ENCODE results near the gene FKTN. TPM values are rescaled to one million over a fixed set of nuclear protein-coding genes. Genes with fewer than 3 reads are reported as not detected.

The FKTN gene
- total and polyA plus RNA-seq, 2 donors (not counting 1 experiment from before 2014, with no cell fraction given) = 5.3 to 16.2 TPM

- WGBS (ENCODE audit: insufficient coverage) = 52% methylated on average over 6 of the region's 12 CpGs
These were observed 104.5 kb downstream of the FKTN start, which contains the start of gene TAL2 for GRCh38 chr9:105662184-105663104. Gene TAL2, plus strand, starts transcription at chr9:105662457. Its CDS starts 40 bp downstream, at chr9:105662497.

More at GRCh38 chr9:105662184-105663104, 104.5 kb downstream of the FKTN start, which contains the start of gene TAL2:
- Mint-ChIP-seq H3K27me3 (peaks cover 11% of the 10 kb centered on the region), H3K4me3 (peak within 1 kb of the TSS; percentile 75), H3K9me3 (ENCODE audit: insufficient read depth) (no peaks in the 10 kb centered on the region), H3K4me1 (peaks cover 31% of the 10 kb centered on the region), H3K27ac (peak within 1 kb of the TSS; percentile 94)
- Histone ChIP-seq H3K9ac (ENCODE audit: low read length) (peak within 1 kb of the TSS; percentile 2), H3K4me2 (replicated peaks; ENCODE audit: low read depth, low read length, poor library complexity, severe bottlenecking) (peak within 1 kb of the TSS; percentile 44), H3K79me2 (ENCODE audit: control insufficient read depth, insufficient read depth, low read length) (no peaks in the 10 kb centered on the region), H3K36me3 (replicated peaks in 1 of 2; ENCODE audit: control extremely low read depth in 1 of 2, control insufficient read depth in 1 of 2, extremely low read depth in 1 of 2, insufficient read depth in 2 of 2, low read length in 1 of 2) (no peaks in the 10 kb centered on the region), H4K20me1 (ENCODE audit: control insufficient read depth, insufficient read depth, low read length, poor library complexity, severe bottlenecking) (no peaks in the 10 kb centered on the region), H3K4me3 (ENCODE audit: control extremely low read depth in 1 of 5, extremely low read depth in 1 of 5, insufficient read depth in 1 of 5, low read depth in 2 of 5, low read length in 4 of 5) (peak within 1 kb of the TSS in 1 of 5 experiments; percentile 31), H3K27ac (ENCODE audit: low read length in 2 of 2) (peak within 1 kb of the TSS; percentile 70 to 80), H3K4me1 (ENCODE audit: control insufficient read depth in 2 of 2, insufficient read depth in 2 of 2, low read length in 2 of 2) (peaks cover 24% of the 10 kb centered on the region in 2 donors), H3K9me3 (ENCODE audit: control extremely low read depth in 1 of 3, control insufficient read depth in 2 of 3, insufficient read depth in 1 of 3, low read length in 2 of 3) (peaks cover 0 to 15% (median 0%) of the 10 kb centered on the region in 3 donors), H3K27me3 (replicated peaks in 1 of 4; ENCODE audit: control extremely low read depth in 1 of 4, control insufficient read depth in 3 of 4, insufficient read depth in 4 of 4, low read length in 3 of 4) (peaks cover 0 to 10% (median 7%) of the 10 kb centered on the region in 4 experiments), H2AFZ (ENCODE audit: insufficient read depth, low read depth, low read length, poor library complexity, severe bottlenecking) (peak within 1 kb of the TSS; percentile 61)
- CTCF ChIA-PET = interaction anchor here (1.9 to 2.3 kb wide), 2 partner anchors 28 to 56 kb away, joined by 6 to 8 read pairs; no protein-coding TSS in a partner anchor
- intact Hi-C loops (cut with micrococcal nuclease) = loop anchor here (1.0 kb wide), 1 partner anchor 32 kb away; the partner anchor contains the start of gene TMEM38B
- TF ChIP-seq CTCF (IDR thresholded peaks at IDR 0.05) (no peak), EZH2 (IDR thresholded peaks at IDR 0.05; ENCODE audit: borderline replicate concordance, insufficient read depth, low read depth, low read length, poor library complexity, severe bottlenecking) (no peak)
- POLR2A ChIA-PET = interaction anchor here (1.0 kb wide), 1 partner anchor 16 kb away, joined by 5 read pairs; no protein-coding TSS in a partner anchor
- peak; percentile 91 for ATAC-seq (ENCODE audit: low read depth)
- DNase-seq = peak; percentile 78
